Kidney tubule cell (primary cell): ENCODE results near the gene TNRC6C.
A peak's percentile ranks its signal among the peaks of the same experiment; 100 is the strongest.
"Not testable (repeated sequence)": the region's sequence is repeated elsewhere in the genome, so short reads cannot be mapped to it uniquely, and the experiment has no call there.

Experiments used
- DNase-seq: peaks from one replicate; pipeline ENCODE4 v3.0.0-alpha.2; 2018; ENCODE audit warnings: low spot score

The TNRC6C gene

DNA sequence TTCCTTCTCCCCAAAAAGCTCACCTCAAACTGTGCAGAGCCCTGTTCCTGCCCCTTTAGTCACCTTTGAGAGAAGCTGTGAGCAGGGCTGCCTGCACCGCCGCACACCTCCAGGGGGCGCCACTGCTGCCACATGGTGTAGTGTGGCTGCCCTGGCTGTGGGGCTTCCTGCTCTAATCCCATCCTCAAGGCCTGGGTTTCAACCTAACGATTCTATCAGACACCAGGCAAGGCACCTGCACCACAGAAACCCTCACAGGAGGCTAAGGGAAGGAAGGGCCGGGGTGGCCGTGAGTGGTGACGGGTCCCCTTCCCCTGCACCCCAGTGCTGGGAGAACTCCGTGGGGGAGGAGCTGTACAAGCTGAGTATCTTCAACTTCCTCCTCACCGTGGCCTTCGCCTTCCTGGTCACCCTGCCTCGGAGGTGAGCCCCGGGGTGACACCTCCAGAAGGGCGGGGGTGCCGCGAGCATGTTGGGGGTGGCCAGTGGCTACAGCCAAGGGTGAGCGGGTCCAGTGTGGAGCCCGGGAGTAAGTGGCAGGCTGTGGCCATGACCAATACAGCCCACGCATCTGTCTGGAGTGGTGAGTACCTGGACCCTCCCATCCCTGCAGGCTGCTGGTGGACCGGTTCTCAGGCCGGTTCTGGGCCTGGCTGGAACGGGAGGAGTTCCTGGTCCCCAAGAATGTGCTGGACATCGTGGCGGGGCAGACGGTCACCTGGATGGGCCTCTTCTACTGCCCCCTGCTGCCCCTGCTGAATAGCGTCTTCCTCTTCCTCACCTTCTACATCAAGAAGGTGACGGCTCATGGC is 179.1 kb downstream of the TNRC6C start:
- no peak for DNase-seq

GRCh38 chr17:78138204-78139060 is 179.9 kb downstream of the TNRC6C start:
- no peak for DNase-seq

DNA sequence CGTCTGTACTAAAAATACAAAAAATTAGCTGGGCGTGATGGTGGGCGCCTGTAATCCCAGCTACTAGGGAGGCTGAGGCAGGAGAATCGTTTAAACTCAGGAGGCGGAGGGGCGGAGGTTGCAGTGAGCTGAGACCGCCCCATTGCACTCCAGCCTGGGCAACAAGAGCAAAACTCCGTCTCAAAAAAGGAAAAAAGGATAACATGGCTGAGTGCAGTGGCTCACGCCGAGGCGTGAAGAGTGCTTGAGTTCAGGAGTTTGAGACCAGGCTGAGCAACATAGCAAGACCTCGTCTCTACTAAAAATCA is 181.3 kb downstream of the TNRC6C start:
- not testable (repeated sequence) for DNase-seq

- peak; percentile 83 for DNase-seq
Measured at GRCh38 chr17:78140169-78141051, 181.9 kb downstream of the TNRC6C start.

DNA sequence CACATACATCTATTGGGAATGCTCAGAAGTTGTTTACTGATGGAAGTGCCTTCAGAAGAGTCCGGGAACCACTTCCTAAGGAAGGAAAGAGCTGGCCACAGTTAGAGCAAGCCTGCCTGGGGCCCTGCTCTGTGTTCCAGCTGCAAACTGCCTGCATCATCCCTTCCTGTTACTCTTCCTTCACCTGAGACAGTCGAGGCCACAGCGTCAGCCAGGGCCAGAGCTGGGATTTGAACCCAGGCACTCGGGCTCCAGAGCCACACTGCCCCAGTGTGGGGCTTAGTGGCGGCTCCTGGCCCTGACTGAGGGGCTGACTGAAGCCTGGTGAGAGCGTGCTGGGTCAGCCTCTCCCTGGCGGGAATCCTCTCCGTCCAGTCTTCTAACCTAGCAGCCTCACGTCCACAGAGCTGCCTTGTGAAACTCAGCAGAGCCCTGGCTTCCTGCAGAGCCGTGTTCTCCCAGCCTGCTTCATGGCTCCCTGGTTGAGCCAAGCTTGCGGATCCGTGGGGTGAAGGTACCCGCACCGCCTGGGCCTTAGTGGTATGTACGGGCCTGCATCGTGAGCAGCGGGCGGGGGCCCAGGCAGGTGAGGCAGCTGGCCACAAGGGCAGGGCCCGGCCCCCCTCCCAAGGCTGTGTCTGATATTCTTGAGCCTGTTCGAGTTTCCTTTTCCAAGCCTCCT is 183.1 kb downstream of the TNRC6C start:
- DNase-seq = no peak

- peak; percentile 99 for DNase-seq
Measured at GRCh38 chr17:78142119-78142861, 183.8 kb downstream of the TNRC6C start.

DNA sequence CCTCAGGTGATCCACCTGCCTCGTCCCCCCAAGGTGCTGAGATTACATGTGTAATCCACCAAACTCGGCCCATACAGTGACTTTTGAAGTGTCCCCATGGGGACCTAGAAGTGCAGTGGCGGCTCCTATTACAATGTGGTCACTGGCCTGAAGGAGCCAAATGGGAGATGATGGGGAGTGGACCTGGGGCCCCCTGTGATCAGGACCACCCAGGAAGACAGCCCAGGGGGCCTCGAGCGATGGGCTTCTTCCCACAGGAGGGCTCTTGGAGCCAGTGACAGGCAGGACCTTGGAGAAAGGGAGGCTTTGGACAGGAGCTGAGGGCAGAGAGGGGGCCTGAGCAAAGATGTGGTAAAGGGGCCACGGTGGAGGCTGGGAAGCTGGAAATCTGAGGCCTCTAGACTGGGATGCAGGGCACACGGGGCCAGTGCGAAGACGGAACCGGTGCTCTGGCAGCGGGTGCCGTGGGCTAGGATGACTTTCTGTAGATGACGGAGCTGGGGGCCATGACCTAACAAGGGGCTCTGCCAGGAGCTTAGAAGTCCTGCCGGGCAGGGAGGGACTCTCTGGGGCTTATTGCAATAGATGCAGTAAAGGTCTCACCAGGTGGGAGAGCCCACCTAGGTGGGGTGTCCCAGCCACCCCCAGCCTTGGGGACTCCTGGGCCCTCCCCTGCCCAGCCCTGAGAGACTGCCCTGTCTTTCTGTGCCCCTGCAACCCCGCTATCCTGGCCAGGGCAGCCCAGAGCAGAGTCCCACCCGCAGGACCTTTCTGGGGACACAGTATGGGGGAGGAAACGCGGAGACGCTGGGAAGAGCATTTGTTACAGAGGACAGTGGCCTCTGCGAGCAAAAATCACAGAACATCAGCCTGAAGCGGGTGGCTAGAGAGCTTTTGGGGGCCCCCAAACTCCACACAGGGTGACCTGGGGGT is 185.0 kb downstream of the TNRC6C start:
- no peak for DNase-seq

GRCh38 chr17:78144147-78144719 is 185.7 kb downstream of the TNRC6C start:
- DNase-seq = peak; percentile 78

GRCh38 chr17:78144736-78145641 is 186.5 kb downstream of the TNRC6C start:
- peak; percentile 48 for DNase-seq

- DNase-seq = no peak
Measured at GRCh38 chr17:78146471-78146869, 188.0 kb downstream of the TNRC6C start.

GRCh38 chr17:78146881-78147280 is 188.4 kb downstream of the TNRC6C start:
- no peak for DNase-seq

DNA sequence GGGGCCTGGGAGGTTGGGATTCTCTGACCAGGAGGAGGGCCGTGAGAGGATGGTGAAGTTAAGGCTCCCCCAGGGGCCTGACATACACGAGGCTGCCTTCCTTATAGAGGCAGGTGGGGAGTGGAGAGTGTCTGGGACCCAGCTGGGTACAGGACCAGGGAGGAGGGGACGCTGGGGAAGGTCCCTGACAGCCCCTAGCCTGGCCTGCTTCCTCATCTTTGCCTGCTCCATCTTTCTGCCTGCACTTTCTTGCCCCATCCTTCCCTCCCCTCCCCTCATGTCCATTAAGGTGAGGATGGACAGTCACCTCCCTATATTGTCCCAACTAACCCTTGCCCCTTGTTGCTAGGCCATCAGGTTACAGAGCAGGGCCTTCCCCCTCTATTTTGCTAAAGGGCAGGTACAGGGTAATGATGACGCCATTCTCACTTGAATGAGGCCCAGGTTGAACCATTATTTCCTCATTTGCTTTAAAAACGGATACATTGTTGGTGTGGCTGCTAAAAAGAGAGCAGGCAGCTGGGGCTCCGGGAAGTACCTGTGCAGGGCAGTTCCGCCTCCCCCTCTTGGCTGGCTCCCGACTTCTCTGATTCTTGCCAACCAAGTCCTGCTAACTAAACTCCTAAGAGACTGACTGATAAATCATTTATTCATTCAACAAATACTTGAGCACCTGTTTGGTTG is 189.0 kb downstream of the TNRC6C start:
- DNase-seq = no peak

DNA sequence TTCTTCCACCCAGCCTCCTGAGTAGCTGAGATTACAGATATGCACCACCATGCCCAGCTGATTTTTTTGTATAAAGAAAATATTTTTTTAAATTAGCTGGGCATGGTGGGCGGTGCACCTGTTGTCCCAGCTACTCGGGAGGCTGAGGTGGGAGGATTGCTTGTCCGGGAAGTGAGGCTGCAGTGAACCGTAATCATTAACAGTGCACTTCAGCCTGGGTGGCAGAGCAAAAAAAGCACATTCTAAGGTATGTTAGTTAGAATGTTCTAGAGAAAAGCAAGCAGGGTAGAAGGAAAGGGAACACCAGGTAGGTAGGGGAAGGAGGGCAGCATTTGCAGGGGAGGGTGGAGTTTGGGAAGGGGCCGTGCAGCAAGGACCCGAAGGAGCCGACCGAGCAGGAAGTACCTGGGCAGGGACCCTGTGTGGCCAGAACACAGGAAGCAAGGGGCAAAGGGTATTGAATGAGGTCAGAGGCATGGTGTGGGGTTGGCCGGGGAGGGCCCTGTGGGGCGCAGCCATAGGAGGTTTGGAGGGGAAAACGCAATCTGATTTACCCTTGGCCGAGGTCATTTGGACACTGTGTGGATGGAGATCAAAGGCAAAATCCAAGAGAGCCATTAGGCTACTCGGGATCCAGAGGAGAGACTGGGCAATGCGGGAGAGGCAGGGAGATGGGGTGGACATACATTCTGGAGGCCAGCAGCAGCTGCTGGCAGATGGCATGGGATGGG is 189.9 kb downstream of the TNRC6C start:
- no peak for DNase-seq

GRCh38 chr17:78151514-78152008 is 193.1 kb downstream of the TNRC6C start:
- peak; percentile 86 for DNase-seq

DNA sequence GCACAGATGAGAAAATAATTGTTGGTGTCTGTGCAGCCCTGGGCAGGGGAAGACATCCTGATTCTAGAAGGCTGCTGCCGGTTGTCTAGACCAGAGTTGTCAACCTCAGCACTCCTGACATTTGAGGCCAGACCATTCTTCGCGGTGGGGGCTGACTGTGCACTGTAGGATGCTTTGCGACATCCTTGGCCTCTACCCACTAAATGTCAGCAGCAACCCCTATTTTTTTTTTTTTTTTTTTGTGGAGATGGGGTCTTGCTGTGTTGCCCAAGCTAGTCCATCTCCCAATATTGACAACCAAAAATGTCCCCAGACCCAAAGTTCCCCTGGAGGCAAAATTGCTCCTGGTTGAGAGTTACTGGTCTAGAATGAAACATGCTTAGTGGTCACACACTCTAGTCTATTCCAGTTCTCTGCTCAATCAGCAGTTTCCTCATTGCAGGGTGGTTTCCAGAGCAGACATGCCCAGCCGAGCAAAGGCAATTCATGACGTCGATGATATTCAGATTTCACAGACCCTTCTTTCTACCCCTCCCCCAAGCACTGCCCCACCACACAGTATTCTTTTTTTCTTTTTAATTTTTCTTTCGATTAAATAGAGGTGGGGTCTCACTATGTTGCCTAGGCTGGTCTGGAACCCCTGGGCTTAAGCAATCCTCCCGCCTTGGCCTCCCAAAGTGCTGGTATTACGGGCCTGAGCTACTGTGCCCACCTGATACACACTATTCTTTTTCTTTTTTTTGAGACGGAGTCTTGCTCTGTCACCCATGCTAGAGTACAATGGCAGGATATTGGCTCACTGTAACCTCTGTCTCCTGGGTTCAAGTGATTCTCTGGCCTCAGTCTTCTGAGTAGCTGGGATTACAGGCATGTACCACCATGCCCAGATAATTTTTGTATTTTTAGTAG is 196.7 kb downstream of the TNRC6C start:
- peak; percentile 54 for DNase-seq
